Keratinocyte (primary cell): ENCODE measurements around the gene VOPP1. TPM values are rescaled to one million over a fixed set of nuclear protein-coding genes. Genes with fewer than 3 reads are reported as not detected.
A peak's percentile ranks its signal among the peaks of the same experiment; 100 is the strongest.

ENCODE experiments used
- DNase-seq: peaks from one replicate; pipeline ENCODE4 v3.0.0-alpha.2; 2011; ENCODE audit warnings: low read depth, missing footprints, low spot score
- FAIRE-seq: peaks from 2 replicates; lab custom pipeline; 2011; peaks lifted over from hg19 to GRCh38; lab: Jason Lieb, UNC
- H2AFZ ChIP-seq: 2 replicates; pipeline ENCODE4 v1.6.0; 2012; ENCODE audit warnings: low read length, control low read depth, inconsistent platforms; ENCODE audit not compliant: control insufficient read depth
- H3K27ac ChIP-seq: 2 replicates; pipeline ENCODE4 v1.5.1; 2011; ENCODE audit warnings: low read length; ENCODE audit not compliant: control insufficient read depth, insufficient read depth
- H3K27me3 ChIP-seq: 3 replicates; pipeline ENCODE4 v1.6.0; 2011; ENCODE audit warnings: low read length; ENCODE audit not compliant: control insufficient read depth, insufficient read depth; ENCODE audit errors: extremely low read depth
- H3K36me3 ChIP-seq, 2 experiments: 2 replicates in 1 of 2; 3 replicates in 1 of 2; pipeline ENCODE4 v1.5.1; 2011; ENCODE audit warnings: low read length in 2 of 2, mild to moderate bottlenecking in 1 of 2; ENCODE audit not compliant: control insufficient read depth in 2 of 2, insufficient read depth in 2 of 2; ENCODE audit errors: extremely low read depth in 1 of 2
- H3K4me1 ChIP-seq: 3 replicates; pipeline ENCODE4 v1.5.1; 2011; ENCODE audit warnings: low read length; ENCODE audit not compliant: control insufficient read depth, insufficient read depth; ENCODE audit errors: extremely low read depth
- H3K4me2 ChIP-seq: 3 replicates; pipeline ENCODE4 v1.6.0; 2011; ENCODE audit warnings: low read depth, low read length; ENCODE audit not compliant: control insufficient read depth, insufficient read depth; ENCODE audit errors: extremely low read depth
- H3K4me3 ChIP-seq, 3 experiments: fragments of 200-600 bp in 1 of 3; sonication (generic) in 1 of 3; 2 replicates in 2 of 3; 3 replicates in 1 of 3; pipeline ENCODE4 v1.5.1; 2011 to 2016; ENCODE audit warnings: low read length in 3 of 3, mild to moderate bottlenecking in 3 of 3, control low read depth in 2 of 3, inconsistent platforms in 1 of 3, low read depth in 1 of 3, mixed read lengths in 1 of 3, mixed run types in 1 of 3, moderate library complexity in 1 of 3; ENCODE audit not compliant: control insufficient read depth in 2 of 3, insufficient read depth in 2 of 3; ENCODE audit errors: extremely low read depth in 1 of 3
- H3K79me2 ChIP-seq: 2 replicates; pipeline ENCODE4 v1.6.0; 2012; ENCODE audit warnings: low read length; ENCODE audit not compliant: control insufficient read depth, insufficient read depth
- H3K9ac ChIP-seq: 3 replicates; pipeline ENCODE4 v1.6.0; 2011; ENCODE audit warnings: low read length; ENCODE audit not compliant: control insufficient read depth, insufficient read depth; ENCODE audit errors: extremely low read depth
- H3K9me1 ChIP-seq: 3 replicates; pipeline ENCODE4 v1.6.0; 2011; ENCODE audit warnings: low read length; ENCODE audit not compliant: control insufficient read depth, insufficient read depth; ENCODE audit errors: extremely low read depth
- H3K9me3 ChIP-seq: 2 replicates; pipeline ENCODE4 v1.5.1; 2012; ENCODE audit warnings: low read depth, low read length; ENCODE audit not compliant: control insufficient read depth
- H4K20me1 ChIP-seq: 3 replicates; pipeline ENCODE4 v1.6.0; 2011; ENCODE audit warnings: low read length; ENCODE audit not compliant: control insufficient read depth, insufficient read depth; ENCODE audit errors: extremely low read depth
- CTCF ChIP-seq, 3 experiments: IDR thresholded peaks in 1 of 3; conservative IDR thresholded peaks in 1 of 3; optimal IDR thresholded peaks in 1 of 3; 2 replicates in 2 of 3; 3 replicates in 1 of 3; pipeline versions ENCODE3 to v1.5.1; 2011; ENCODE audit warnings: low read length in 3 of 3, mild to moderate bottlenecking in 3 of 3, moderate library complexity in 2 of 3, control low read depth in 1 of 3, inconsistent platforms in 1 of 3; ENCODE audit not compliant: insufficient read depth in 2 of 3; ENCODE audit errors: extremely low read depth in 1 of 3
- EZH2 ChIP-seq: IDR thresholded peaks from one replicate; pipeline ENCODE4 v1.6.1; 2012; ENCODE audit warnings: inconsistent platforms, mild to moderate bottlenecking, low read length, moderate library complexity
- dilution Hi-C: fragments of 300-500 bp; cut with MboI; formaldehyde crosslinking; loops from one replicate; pipeline ENCODE4 v1.7.0; 2020; ENCODE audit warnings: low sequenced_read_pairs; ENCODE audit not compliant: extremely low pct_ligation_motif_present
- polyA plus RNA-seq, 5 experiments: library from polyadenylated mRNA; depleted of rRNA in 3 of 5; stranded (reverse) in 3 of 5; stranded (forward) in 1 of 5; unstranded in 1 of 5; fragments of >200 nt; gene quantifications; 1 replicate in 1 of 5; 2 replicates in 3 of 5; 3 replicates in 1 of 5; pipeline versions ENCODE4 v1.2.1 to v1.2.3, GENCODE V29; 2011 to 2012; ENCODE audit warnings: missing spikeins in 2 of 5, low read depth in 1 of 5, low replicate concordance in 1 of 5

The VOPP1 gene
- polyA plus RNA-seq, 1 donor (not counting 4 experiments of a cell fraction or from before 2014, with no cell fraction given): 49.2 TPM

DNA sequence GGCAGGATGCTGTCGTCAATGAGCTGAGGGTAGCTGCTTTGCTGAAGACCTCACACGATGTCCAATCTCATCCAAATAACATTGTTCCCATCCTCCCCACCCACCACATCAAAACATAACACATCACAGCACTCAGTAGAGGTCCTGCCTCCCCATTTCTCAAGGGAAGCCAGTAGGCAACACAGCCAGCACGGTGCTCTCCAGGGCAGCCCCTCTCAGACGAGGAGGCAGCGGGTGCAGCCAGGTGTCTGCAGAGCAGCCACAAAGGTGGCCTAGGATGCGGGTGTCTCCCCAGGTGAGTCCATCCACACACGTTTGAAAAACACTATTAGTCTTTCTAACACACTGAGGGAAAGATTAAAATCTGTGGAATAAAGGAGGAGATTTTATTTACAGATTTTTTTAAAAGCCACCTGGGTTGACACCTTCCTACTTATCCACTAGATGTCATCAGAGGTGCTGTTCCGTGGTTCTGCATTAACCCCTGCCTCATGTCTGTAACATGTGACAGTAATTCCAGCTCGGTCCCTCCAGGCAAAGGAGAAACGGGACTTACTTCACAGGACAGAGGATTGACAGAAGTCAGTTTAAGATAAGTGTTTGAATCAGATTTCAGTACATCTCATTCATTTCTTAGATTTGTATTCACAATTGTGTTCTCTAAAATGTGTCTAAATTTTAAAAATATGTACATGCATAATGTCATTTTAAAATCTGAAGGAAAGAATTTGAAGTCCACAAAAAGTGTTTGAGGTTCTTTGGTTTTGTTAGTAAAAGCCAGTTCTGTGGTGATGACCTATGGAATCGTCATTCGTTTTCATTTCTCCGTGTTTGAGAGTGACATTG, 139.1 kb downstream of the VOPP1 start:
- Histone ChIP-seq H3K27ac (no peak overlapping the region), H3K79me2 (no peaks in the 10 kb centered on the region), H3K9ac (no peak overlapping the region), H3K4me1 (no peaks in the 10 kb centered on the region), H3K36me3 (no peaks in the 10 kb centered on the region), H3K27me3 (no peaks in the 10 kb centered on the region), H3K4me2 (no peak overlapping the region), H3K4me3 (no peak overlapping the region), H4K20me1 (no peaks in the 10 kb centered on the region), H3K9me1 (no peaks in the 10 kb centered on the region), H3K9me3 (no peaks in the 10 kb centered on the region), H2AFZ (no peak overlapping the region)
- DNase-seq (no peak), FAIRE-seq (peak; percentile 46)
- dilution Hi-C loops: no loop called here
- TF ChIP-seq CTCF (optimal IDR thresholded peaks at IDR 0.05 in 1 of 3, IDR thresholded peaks at IDR 0.05 in 1 of 3, conservative IDR thresholded peaks at IDR 0.05 in 1 of 3; ENCODE audit: extremely low read depth in 1 of 3, insufficient read depth in 2 of 3, low read length in 3 of 3) (peak; percentile 49 to 64 (median 50)), EZH2 (no peak)

DNA sequence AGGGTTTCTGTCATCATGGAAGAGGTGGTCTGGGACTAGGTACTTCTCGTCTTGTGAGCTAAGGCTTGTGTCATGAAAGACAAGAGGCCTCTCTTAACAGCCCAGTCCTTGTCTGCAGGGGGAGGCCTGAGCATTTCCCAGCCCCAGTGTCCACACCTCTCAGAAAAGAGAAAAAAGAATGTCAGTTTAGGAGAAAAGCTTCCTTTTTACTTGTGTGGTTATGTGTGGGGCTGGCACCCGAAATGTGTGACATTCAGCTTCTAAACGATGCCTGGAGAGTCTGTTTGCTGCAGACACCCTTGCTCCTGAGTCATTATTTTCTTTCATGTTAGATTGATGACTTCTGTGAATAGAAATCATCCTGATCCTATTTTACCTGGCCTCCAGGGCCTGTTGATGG, 139.8 kb downstream of the VOPP1 start:
- DNase-seq: no peak

More for the DNA sequence above, 139.8 kb downstream of the VOPP1 start:
- Histone ChIP-seq H4K20me1 (no peaks in the 10 kb centered on the region), H3K9ac (no peak overlapping the region), H3K4me3 (no peak overlapping the region), H3K9me1 (no peaks in the 10 kb centered on the region), H3K79me2 (no peaks in the 10 kb centered on the region), H2AFZ (no peak overlapping the region), H3K4me2 (no peak overlapping the region), H3K27ac (no peak overlapping the region), H3K36me3 (no peaks in the 10 kb centered on the region), H3K27me3 (no peaks in the 10 kb centered on the region), H3K9me3 (no peaks in the 10 kb centered on the region), H3K4me1 (no peaks in the 10 kb centered on the region)
- dilution Hi-C loops: no loop called here
- TF ChIP-seq CTCF (optimal IDR thresholded peaks at IDR 0.05 in 1 of 3, IDR thresholded peaks at IDR 0.05 in 1 of 3, conservative IDR thresholded peaks at IDR 0.05 in 1 of 3; ENCODE audit: extremely low read depth in 1 of 3, insufficient read depth in 2 of 3, low read length in 3 of 3) (no peak), EZH2 (no peak)
- no peak for FAIRE-seq
